ENCODE results near the gene PLEKHH1.
A peak's percentile ranks its signal among the peaks of the same experiment; 100 is the strongest.
"Not testable (repeated sequence)": the region's sequence is repeated elsewhere in the genome, so short reads cannot be mapped to it uniquely, and the experiment has no call there.

PLEKHH1 gene

GRCh38 chr14:67526676-67527459 lies 6.2 kb upstream of the PLEKHH1 start:
- Histone ChIP-seq H3K36me3 (ENCODE audit: control insufficient read depth, insufficient read depth, low read length) (no peaks in the 10 kb centered on the region), H3K27me3 (ENCODE audit: control insufficient read depth, insufficient read depth, low read length) (peaks cover 2% of the 10 kb centered on the region), H3K4me3 (ENCODE audit: low read length) (no peak overlapping the region), H3K4me1 (ENCODE audit: control insufficient read depth, insufficient read depth, low read length) (no peaks in the 10 kb centered on the region), H3K27ac (ENCODE audit: low read depth, low read length) (no peak overlapping the region), H3K9ac (ENCODE audit: low read length) (no peak overlapping the region)

GRCh38 chr14:67527756-67528155 lies 5.3 kb upstream of the PLEKHH1 start:
- Histone ChIP-seq H3K9ac (ENCODE audit: low read length) (no peak overlapping the region), H3K4me1 (ENCODE audit: control insufficient read depth, insufficient read depth, low read length) (no peaks in the 10 kb centered on the region), H3K4me3 (ENCODE audit: low read length) (no peak overlapping the region), H3K36me3 (ENCODE audit: control insufficient read depth, insufficient read depth, low read length) (no peaks in the 10 kb centered on the region), H3K27me3 (ENCODE audit: control insufficient read depth, insufficient read depth, low read length) (peaks cover 2% of the 10 kb centered on the region), H3K27ac (ENCODE audit: low read depth, low read length) (no peak overlapping the region)

- Histone ChIP-seq H3K36me3 (ENCODE audit: control insufficient read depth, insufficient read depth, low read length) (no peaks in the 10 kb centered on the region), H3K9ac (ENCODE audit: low read length) (no peak overlapping the region), H3K27me3 (ENCODE audit: control insufficient read depth, insufficient read depth, low read length) (peaks cover 2% of the 10 kb centered on the region), H3K4me3 (ENCODE audit: low read length) (no peak overlapping the region), H3K27ac (ENCODE audit: low read depth, low read length) (no peak overlapping the region), H3K4me1 (ENCODE audit: control insufficient read depth, insufficient read depth, low read length) (no peaks in the 10 kb centered on the region)
These were observed 4.8 kb upstream of the PLEKHH1 start for GRCh38 chr14:67528276-67528675.

- Histone ChIP-seq H3K27ac (ENCODE audit: low read depth, low read length) (no peak overlapping the region), H3K36me3 (ENCODE audit: control insufficient read depth, insufficient read depth, low read length) (no peaks in the 10 kb centered on the region), H3K4me3 (ENCODE audit: low read length) (no peak overlapping the region), H3K27me3 (ENCODE audit: control insufficient read depth, insufficient read depth, low read length) (no peaks in the 10 kb centered on the region), H3K9ac (ENCODE audit: low read length) (no peak overlapping the region), H3K4me1 (ENCODE audit: control insufficient read depth, insufficient read depth, low read length) (no peaks in the 10 kb centered on the region)
These were observed 2.8 kb upstream of the PLEKHH1 start for GRCh38 chr14:67529947-67530935.

GRCh38 chr14:67532606-67532997 lies 488 bp upstream of the PLEKHH1 start:
- Histone ChIP-seq H3K4me1 (ENCODE audit: control insufficient read depth, insufficient read depth, low read length) (no peaks in the 10 kb centered on the region), H3K4me3 (ENCODE audit: low read length) (peak overlapping the region; percentile 74), H3K27ac (ENCODE audit: low read depth, low read length) (peak overlapping the region; percentile 51), H3K9ac (ENCODE audit: low read length) (peak overlapping the region; percentile 10), H3K27me3 (ENCODE audit: control insufficient read depth, insufficient read depth, low read length) (no peaks in the 10 kb centered on the region), H3K36me3 (ENCODE audit: control insufficient read depth, insufficient read depth, low read length) (no peaks in the 10 kb centered on the region)

GRCh38 chr14:67533754-67534085 lies 630 bp downstream of the PLEKHH1 start:
- Histone ChIP-seq H3K27me3 (ENCODE audit: control insufficient read depth, insufficient read depth, low read length) (no peaks in the 10 kb centered on the region), H3K27ac (ENCODE audit: low read depth, low read length) (no peak overlapping the region), H3K9ac (ENCODE audit: low read length) (no peak overlapping the region), H3K4me3 (ENCODE audit: low read length) (peak overlapping the region; percentile 74), H3K4me1 (ENCODE audit: control insufficient read depth, insufficient read depth, low read length) (no peaks in the 10 kb centered on the region), H3K36me3 (ENCODE audit: control insufficient read depth, insufficient read depth, low read length) (no peaks in the 10 kb centered on the region)

GRCh38 chr14:67536087-67536486 lies 3.0 kb downstream of the PLEKHH1 start:
- Histone ChIP-seq H3K4me1 (ENCODE audit: control insufficient read depth, insufficient read depth, low read length) (no peaks in the 10 kb centered on the region), H3K9ac (ENCODE audit: low read length) (no peak overlapping the region), H3K27me3 (ENCODE audit: control insufficient read depth, insufficient read depth, low read length) (no peaks in the 10 kb centered on the region), H3K36me3 (ENCODE audit: control insufficient read depth, insufficient read depth, low read length) (no peaks in the 10 kb centered on the region), H3K4me3 (ENCODE audit: low read length) (no peak overlapping the region), H3K27ac (ENCODE audit: low read depth, low read length) (no peak overlapping the region)

- no peak overlapping the region for H3K4me3 ChIP-seq (ENCODE audit: low read length)
- H3K9ac ChIP-seq (ENCODE audit: low read length), result no peak overlapping the region
- no peak overlapping the region for H3K27ac ChIP-seq (ENCODE audit: low read depth, low read length)
- H3K27me3 ChIP-seq (ENCODE audit: control insufficient read depth, insufficient read depth, low read length), result no peaks in the 10 kb centered on the region
- no peaks in the 10 kb centered on the region for H3K36me3 ChIP-seq (ENCODE audit: control insufficient read depth, insufficient read depth, low read length)
- H3K4me1 ChIP-seq (ENCODE audit: control insufficient read depth, insufficient read depth, low read length), result no peaks in the 10 kb centered on the region
These were observed 4.6 kb downstream of the PLEKHH1 start for GRCh38 chr14:67537736-67538135.

GRCh38 chr14:67538501-67538900 lies 5.4 kb downstream of the PLEKHH1 start:
- Histone ChIP-seq H3K4me3 (ENCODE audit: low read length) (no peak overlapping the region), H3K36me3 (ENCODE audit: control insufficient read depth, insufficient read depth, low read length) (no peaks in the 10 kb centered on the region), H3K4me1 (ENCODE audit: control insufficient read depth, insufficient read depth, low read length) (no peaks in the 10 kb centered on the region), H3K27ac (ENCODE audit: low read depth, low read length) (no peak overlapping the region), H3K27me3 (ENCODE audit: control insufficient read depth, insufficient read depth, low read length) (no peaks in the 10 kb centered on the region), H3K9ac (ENCODE audit: low read length) (no peak overlapping the region)

GRCh38 chr14:67539116-67539515 lies 6.0 kb downstream of the PLEKHH1 start:
- H3K4me3 ChIP-seq (ENCODE audit: low read length), result no peak overlapping the region
- no peaks in the 10 kb centered on the region for H3K4me1 ChIP-seq (ENCODE audit: control insufficient read depth, insufficient read depth, low read length)
- H3K36me3 ChIP-seq (ENCODE audit: control insufficient read depth, insufficient read depth, low read length), result no peaks in the 10 kb centered on the region
- H3K27me3 ChIP-seq (ENCODE audit: control insufficient read depth, insufficient read depth, low read length), result no peaks in the 10 kb centered on the region
- H3K27ac ChIP-seq (ENCODE audit: low read depth, low read length), result no peak overlapping the region
- H3K9ac ChIP-seq (ENCODE audit: low read length), result no peak overlapping the region

GRCh38 chr14:67541448-67542387 lies 8.6 kb downstream of the PLEKHH1 start:
- Histone ChIP-seq H3K4me1 (ENCODE audit: control insufficient read depth, insufficient read depth, low read length) (no peaks in the 10 kb centered on the region), H3K36me3 (ENCODE audit: control insufficient read depth, insufficient read depth, low read length) (no peaks in the 10 kb centered on the region), H3K9ac (ENCODE audit: low read length) (no peak overlapping the region), H3K27me3 (ENCODE audit: control insufficient read depth, insufficient read depth, low read length) (no peaks in the 10 kb centered on the region), H3K4me3 (ENCODE audit: low read length) (peak overlapping the region; percentile 23), H3K27ac (ENCODE audit: low read depth, low read length) (no peak overlapping the region)

- not testable (repeated sequence) for H3K27me3 ChIP-seq (ENCODE audit: control insufficient read depth, insufficient read depth, low read length); H3K36me3 ChIP-seq (ENCODE audit: control insufficient read depth, insufficient read depth, low read length); H3K4me3 ChIP-seq (ENCODE audit: low read length); H3K4me1 ChIP-seq (ENCODE audit: control insufficient read depth, insufficient read depth, low read length); H3K9ac ChIP-seq (ENCODE audit: low read length); H3K27ac ChIP-seq (ENCODE audit: low read depth, low read length)
These were observed 9.5 kb downstream of the PLEKHH1 start for GRCh38 chr14:67542620-67543019.

All from rectal smooth muscle tissue (tissue), 1 donor.